ENCODE measurements around the gene DEXI.

- TF ChIP-seq CTCF (IDR thresholded peaks at IDR 0.05) (no peak), ZFX (IDR thresholded peaks at IDR 0.05; ENCODE audit: borderline replicate concordance) (no peak)
Measured at GRCh38 chr16:10978124-10978523, 35.9 kb upstream of the DEXI start.

All from 22Rv1 (cell line).